ENCODE results near the gene MTO1.
A peak's percentile ranks its signal among the peaks of the same experiment; 100 is the strongest.

Gene MTO1

GRCh38 chr6:73514746-73515110, 53.2 kb downstream of the MTO1 start:
- TF ChIP-seq CTCF (IDR thresholded peaks at IDR 0.05; ENCODE audit: low read depth, low read length), result no peak
- H3K4me3 ChIP-seq (ENCODE audit: low read depth, low read length), result no peak overlapping the region

- H3K4me3 ChIP-seq (ENCODE audit: low read depth, low read length), result no peak overlapping the region
- TF ChIP-seq CTCF (IDR thresholded peaks at IDR 0.05; ENCODE audit: low read depth, low read length), result no peak
Measured at GRCh38 chr6:73515204-73515655, 53.7 kb downstream of the MTO1 start.

- TF ChIP-seq CTCF (IDR thresholded peaks at IDR 0.05; ENCODE audit: low read depth, low read length), result no peak
- peak overlapping the region; percentile 57 for H3K4me3 ChIP-seq (ENCODE audit: low read depth, low read length)
Measured at GRCh38 chr6:73516514-73517489, 55.3 kb downstream of the MTO1 start.

- H3K4me3 ChIP-seq (ENCODE audit: low read depth, low read length), result peak overlapping the region; percentile 99
Measured at GRCh38 chr6:73518100-73518981, 56.8 kb downstream of the MTO1 start.

- peak overlapping the region; percentile 99 for H3K4me3 ChIP-seq (ENCODE audit: low read depth, low read length)
Measured at GRCh38 chr6:73518982-73519881, 57.7 kb downstream of the MTO1 start.

GRCh38 chr6:73519926-73520687, 58.6 kb downstream of the MTO1 start:
- peak overlapping the region; percentile 99 for H3K4me3 ChIP-seq (ENCODE audit: low read depth, low read length)
- no peak for TF ChIP-seq CTCF (IDR thresholded peaks at IDR 0.05; ENCODE audit: low read depth, low read length)

GRCh38 chr6:73520688-73521350, 59.3 kb downstream of the MTO1 start, which contains the start of gene EEF1A1:
Gene EEF1A1 (minus strand): TSS chr6:73521032. CDS start chr6:73520026, 1,006 bp downstream.
- H3K4me3 ChIP-seq (ENCODE audit: low read depth, low read length), result peak within 1 kb of the TSS; percentile 99
- no peak for TF ChIP-seq CTCF (IDR thresholded peaks at IDR 0.05; ENCODE audit: low read depth, low read length)

All from WI38 (cell line).